Keratinocyte (primary cell): ENCODE results near the gene HMCN1.

Experiments
- EZH2 ChIP-seq: IDR thresholded peaks from one replicate; pipeline ENCODE4 v1.6.1; 2012; ENCODE audit warnings: inconsistent platforms, mild to moderate bottlenecking, low read length, moderate library complexity
- TF ChIP-seq, protein P1 (sequence below), 3 experiments: IDR thresholded peaks in 1 of 3; conservative IDR thresholded peaks in 1 of 3; optimal IDR thresholded peaks in 1 of 3; 2 replicates in 2 of 3; 3 replicates in 1 of 3; pipeline versions ENCODE3 to v1.5.1; 2011; ENCODE audit warnings: low read length in 3 of 3, mild to moderate bottlenecking in 3 of 3, moderate library complexity in 2 of 3, control low read depth in 1 of 3, inconsistent platforms in 1 of 3; ENCODE audit not compliant: insufficient read depth in 2 of 3; ENCODE audit errors: extremely low read depth in 1 of 3

- TF ChIP-seq, protein P1, sequence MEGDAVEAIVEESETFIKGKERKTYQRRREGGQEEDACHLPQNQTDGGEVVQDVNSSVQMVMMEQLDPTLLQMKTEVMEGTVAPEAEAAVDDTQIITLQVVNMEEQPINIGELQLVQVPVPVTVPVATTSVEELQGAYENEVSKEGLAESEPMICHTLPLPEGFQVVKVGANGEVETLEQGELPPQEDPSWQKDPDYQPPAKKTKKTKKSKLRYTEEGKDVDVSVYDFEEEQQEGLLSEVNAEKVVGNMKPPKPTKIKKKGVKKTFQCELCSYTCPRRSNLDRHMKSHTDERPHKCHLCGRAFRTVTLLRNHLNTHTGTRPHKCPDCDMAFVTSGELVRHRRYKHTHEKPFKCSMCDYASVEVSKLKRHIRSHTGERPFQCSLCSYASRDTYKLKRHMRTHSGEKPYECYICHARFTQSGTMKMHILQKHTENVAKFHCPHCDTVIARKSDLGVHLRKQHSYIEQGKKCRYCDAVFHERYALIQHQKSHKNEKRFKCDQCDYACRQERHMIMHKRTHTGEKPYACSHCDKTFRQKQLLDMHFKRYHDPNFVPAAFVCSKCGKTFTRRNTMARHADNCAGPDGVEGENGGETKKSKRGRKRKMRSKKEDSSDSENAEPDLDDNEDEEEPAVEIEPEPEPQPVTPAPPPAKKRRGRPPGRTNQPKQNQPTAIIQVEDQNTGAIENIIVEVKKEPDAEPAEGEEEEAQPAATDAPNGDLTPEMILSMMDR (optimal IDR thresholded peaks at IDR 0.05 in 1 of 3, IDR thresholded peaks at IDR 0.05 in 1 of 3, conservative IDR thresholded peaks at IDR 0.05 in 1 of 3; ENCODE audit: extremely low read depth in 1 of 3, insufficient read depth in 2 of 3, low read length in 3 of 3) = no peak
- TF ChIP-seq EZH2 = no peak
These were observed 486.7 kb downstream of the HMCN1 start for GRCh38 chr1:186220911-186221310.
